MCF 10A (cell line): ENCODE results near the gene NACC2. TPM values are rescaled to one million over a fixed set of nuclear protein-coding genes. Genes with fewer than 3 reads are reported as not detected.
"Not testable (repeated sequence)": the region's sequence is repeated elsewhere in the genome, so short reads cannot be mapped to it uniquely, and the experiment has no call there.

ENCODE experiments used
- BruUV-seq: library from RNA; stranded (reverse); fragments of 400-500 nt; replicated peaks from 2 replicates; lab custom pipeline; 2021; lab: Mats Ljungman, UMichigan
- CTCF ChIA-PET: fragments of 300-600 bp; sonication (Branson Sonifier 250); formaldehyde crosslinking; extraction: SDS; loops from one replicate; lab custom pipeline; 2021; ENCODE audit warnings: antibody characterized with exemption, inconsistent platforms; lab: Yijun Ruan, JAX
- POLR2A ChIA-PET: fragments of 300-600, 350-650 bp; sonication (Branson Sonifier 250); formaldehyde crosslinking; extraction: SDS; loops from one replicate; lab custom pipeline; 2020; ENCODE audit warnings: antibody characterized with exemption, inconsistent platforms; lab: Yijun Ruan, JAX
- DNase-seq: peaks from one replicate; pipeline ENCODE4 v3.0.0-alpha.2; 2018; ENCODE audit not compliant: unreplicated experiment
- H3K27ac Mint-ChIP-seq: one replicate; pipeline ENCODE4 v1.8.0; 2022; ENCODE audit warnings: mild to moderate bottlenecking, low read depth, mixed read lengths; ENCODE audit not compliant: unreplicated experiment
- H3K27me3 Mint-ChIP-seq: one replicate; pipeline ENCODE4 v1.8.0; 2022; ENCODE audit warnings: mixed read lengths; ENCODE audit not compliant: insufficient read depth, unreplicated experiment
- H3K36me3 Mint-ChIP-seq: one replicate; pipeline ENCODE4 v1.8.0; 2022; ENCODE audit warnings: mild to moderate bottlenecking, moderate library complexity, mixed read lengths; ENCODE audit not compliant: insufficient read depth, unreplicated experiment
- H3K4me1 Mint-ChIP-seq: one replicate; pipeline ENCODE4 v1.8.0; 2022; ENCODE audit warnings: mixed read lengths; ENCODE audit not compliant: insufficient read depth, unreplicated experiment
- H3K4me3 Mint-ChIP-seq: one replicate; pipeline ENCODE4 v1.8.0; 2022; ENCODE audit warnings: mild to moderate bottlenecking, moderate library complexity, mixed read lengths; ENCODE audit not compliant: unreplicated experiment
- H3K9me3 Mint-ChIP-seq: one replicate; pipeline ENCODE4 v1.8.0; 2022; ENCODE audit warnings: mixed read lengths; ENCODE audit not compliant: unreplicated experiment
- CTCF ChIP-seq: fragments of 200-600 bp; IDR thresholded peaks from one replicate; pipeline ENCODE4 v1.8.0; 2022; ENCODE audit warnings: antibody characterized with exemption, mild to moderate bottlenecking; ENCODE audit not compliant: unreplicated experiment
- intact Hi-C: fragments of 100-400 bp; cut with micrococcal nuclease; formaldehyde crosslinking; loops from 2 replicates; pipeline ENCODE4 v1.14.1; 2022
- total RNA-seq: library from RNA; stranded (reverse); gene quantifications from 2 replicates; pipeline ENCODE4 v1.2.3, GENCODE V29; 2022

The NACC2 gene
- total RNA-seq, 1 experiment from 2014 or later = 16.5 TPM

- Mint-ChIP-seq H3K4me3 (no peak overlapping the region), H3K4me1 (peaks cover 5% of the 10 kb centered on the region), H3K27me3 (no peaks in the 10 kb centered on the region), H3K27ac (no peak overlapping the region), H3K36me3 (peaks cover 37% of the 10 kb centered on the region), H3K9me3 (no peaks in the 10 kb centered on the region)
- no peak for DNase-seq
- TF ChIP-seq CTCF = no peak
- ChIA-PET POLR2A (interaction anchor here (0.6 kb wide), 1 partner anchor 200 kb away, joined by 3 read pairs; no protein-coding TSS in a partner anchor), CTCF (interaction anchor here (0.9 kb wide), 1 partner anchor 64 kb away, joined by 3 read pairs; no protein-coding TSS in a partner anchor)
- BruUV-seq = no TSS peak
- intact Hi-C loops = no loop called here
These were observed 64.0 kb downstream of the NACC2 start for GRCh38 chr9:136031094-136031493.

GRCh38 chr9:136029556-136029955 is 65.5 kb downstream of the NACC2 start:
- H3K27ac Mint-ChIP-seq = no peak overlapping the region

GRCh38 chr9:136028760-136029470 is 66.2 kb downstream of the NACC2 start:
- no TSS peak for BruUV-seq
- no peak for DNase-seq
- Mint-ChIP-seq H3K4me1 (no peaks in the 10 kb centered on the region), H3K4me3 (no peak overlapping the region), H3K36me3 (peaks cover 38% of the 10 kb centered on the region), H3K27ac (no peak overlapping the region), H3K27me3 (no peaks in the 10 kb centered on the region), H3K9me3 (no peaks in the 10 kb centered on the region)
- ChIA-PET POLR2A (no interaction called here), CTCF (interaction anchor here (1.1 to 1.6 kb wide), 2 partner anchors 22 to 62 kb away, joined by 3 to 4 read pairs; no protein-coding TSS in a partner anchor)
- intact Hi-C loops = no loop called here
- no peak for TF ChIP-seq CTCF

More at GRCh38 chr9:136029556-136029955, 65.5 kb downstream of the NACC2 start:
- peaks cover 41% of the 10 kb centered on the region for H3K36me3 Mint-ChIP-seq
- no peak overlapping the region for H3K4me3 Mint-ChIP-seq
- DNase-seq = no peak
- POLR2A ChIA-PET = no interaction called here
- CTCF ChIA-PET = interaction anchor here (1.1 to 1.6 kb wide), 2 partner anchors 22 to 63 kb away, joined by 3 to 4 read pairs; no protein-coding TSS in a partner anchor
- BruUV-seq = no TSS peak
- intact Hi-C loops = no loop called here
- no peaks in the 10 kb centered on the region for H3K27me3 Mint-ChIP-seq
- no peak for TF ChIP-seq CTCF
- no peaks in the 10 kb centered on the region for H3K4me1 Mint-ChIP-seq
- no peaks in the 10 kb centered on the region for H3K9me3 Mint-ChIP-seq

GRCh38 chr9:136026943-136027289 is 68.2 kb downstream of the NACC2 start:
- H3K36me3 Mint-ChIP-seq = peaks cover 30% of the 10 kb centered on the region
- H3K27ac Mint-ChIP-seq, H3K4me1 Mint-ChIP-seq, CTCF ChIA-PET, POLR2A ChIA-PET, BruUV-seq, DNase-seq, H3K4me3 Mint-ChIP-seq, H3K9me3 Mint-ChIP-seq, H3K27me3 Mint-ChIP-seq, intact Hi-C loops: not testable (repeated sequence)
